Measurements from ENCODE around the gene METTL5.

Gene METTL5

DNA sequence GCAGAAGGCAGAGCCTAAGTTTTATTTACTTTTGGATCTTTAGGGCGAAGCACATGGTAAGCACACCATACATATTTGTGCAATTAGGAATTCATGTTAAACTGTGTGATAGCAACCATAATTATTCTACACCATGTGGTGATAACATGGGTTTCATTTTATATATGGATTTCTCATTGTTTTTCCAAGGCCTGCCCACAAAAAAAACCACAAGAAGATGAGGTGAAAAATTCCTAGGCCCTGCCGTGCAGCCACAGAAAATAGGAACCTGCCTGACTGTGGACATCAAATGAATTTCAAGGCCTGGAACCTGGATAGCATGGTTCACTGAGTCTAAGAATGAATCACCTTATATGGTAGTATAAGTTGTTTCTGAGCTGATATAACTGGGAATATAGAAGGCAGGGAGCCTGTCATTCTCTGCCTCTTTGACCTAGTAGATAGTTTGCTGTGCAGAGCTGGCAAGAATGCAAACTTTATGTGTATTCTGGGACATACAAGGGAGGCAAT lies 48.4 kb downstream of the METTL5 start:
- Histone ChIP-seq H2AFZ (ENCODE audit: low read depth, low read length) (no peak overlapping the region), H3K4me2 (ENCODE audit: insufficient read depth, low read length) (no peak overlapping the region), H3K9me3 (ENCODE audit: insufficient read depth, low read length, severe bottlenecking) (no peaks in the 10 kb centered on the region), H3K27me3 (ENCODE audit: insufficient read depth, low read length, poor library complexity) (no peaks in the 10 kb centered on the region), H4K20me1 (ENCODE audit: insufficient read depth, low read length) (no peaks in the 10 kb centered on the region), H3K9ac (ENCODE audit: low read depth, low read length) (no peak overlapping the region), H3K36me3 (ENCODE audit: insufficient read depth, low read length) (no peaks in the 10 kb centered on the region), H3K4me1 (ENCODE audit: insufficient read depth, low read length) (no peaks in the 10 kb centered on the region), H3K79me2 (ENCODE audit: insufficient read depth, low read length) (no peaks in the 10 kb centered on the region), H3K4me3 (ENCODE audit: low read depth in 1 of 2, low read length in 2 of 2) (no peak overlapping the region), H3K27ac (ENCODE audit: low read length) (no peak overlapping the region)
- ATAC-seq (ENCODE audit: insufficient read depth, low read depth), result no peak
- TF ChIP-seq CTCF (IDR thresholded peaks at IDR 0.05; ENCODE audit: borderline replicate concordance, extremely low read depth, low read length, poor library complexity, severe bottlenecking) (no peak), EZH2 (IDR thresholded peaks at IDR 0.05; ENCODE audit: borderline replicate concordance, low read depth, low read length, severe bottlenecking) (no peak)
- no peak for DNase-seq

- no peak overlapping the region for H3K4me2 ChIP-seq (ENCODE audit: insufficient read depth, low read length)
- no peaks in the 10 kb centered on the region for H3K27me3 ChIP-seq (ENCODE audit: insufficient read depth, low read length, poor library complexity)
- H4K20me1 ChIP-seq (ENCODE audit: insufficient read depth, low read length), result no peaks in the 10 kb centered on the region
- H3K36me3 ChIP-seq (ENCODE audit: insufficient read depth, low read length), result no peaks in the 10 kb centered on the region
- H3K4me1 ChIP-seq (ENCODE audit: insufficient read depth, low read length), result no peaks in the 10 kb centered on the region
- TF ChIP-seq CTCF (IDR thresholded peaks at IDR 0.05; ENCODE audit: borderline replicate concordance, extremely low read depth, low read length, poor library complexity, severe bottlenecking) (no peak), EZH2 (IDR thresholded peaks at IDR 0.05; ENCODE audit: borderline replicate concordance, low read depth, low read length, severe bottlenecking) (no peak)
- no peak for ATAC-seq (ENCODE audit: insufficient read depth, low read depth)
- H2AFZ ChIP-seq (ENCODE audit: low read depth, low read length), result no peak overlapping the region
- DNase-seq, result no peak
- H3K4me3 ChIP-seq (ENCODE audit: low read depth in 1 of 2, low read length in 2 of 2), result no peak overlapping the region
- no peaks in the 10 kb centered on the region for H3K79me2 ChIP-seq (ENCODE audit: insufficient read depth, low read length)
- H3K9me3 ChIP-seq (ENCODE audit: insufficient read depth, low read length, severe bottlenecking), result no peaks in the 10 kb centered on the region
- H3K27ac ChIP-seq (ENCODE audit: low read length), result no peak overlapping the region
- no peak overlapping the region for H3K9ac ChIP-seq (ENCODE audit: low read depth, low read length)
These were observed 48.9 kb downstream of the METTL5 start for GRCh38 chr2:169775765-169776164.

DNA sequence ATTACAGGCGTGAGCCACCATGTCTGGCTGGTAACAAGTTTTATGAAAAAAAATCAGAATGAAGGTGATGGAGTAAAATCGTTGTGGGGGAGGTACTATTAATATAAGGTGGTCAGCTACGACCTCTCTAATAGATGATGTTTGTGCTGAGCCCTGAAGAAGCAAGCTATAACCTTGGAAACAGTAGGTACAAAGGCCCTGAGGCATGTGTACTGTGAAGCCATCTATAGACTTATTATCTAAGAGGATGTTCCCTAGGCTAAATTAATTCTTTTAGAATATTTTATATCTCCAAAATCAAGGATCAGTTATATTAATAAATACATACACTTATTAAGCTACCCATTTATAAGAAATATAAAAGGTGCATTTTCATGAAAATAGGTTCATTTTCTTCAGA lies 49.4 kb downstream of the METTL5 start:
- no peak overlapping the region for H3K4me2 ChIP-seq (ENCODE audit: insufficient read depth, low read length)
- no peaks in the 10 kb centered on the region for H3K27me3 ChIP-seq (ENCODE audit: insufficient read depth, low read length, poor library complexity)
- TF ChIP-seq EZH2 (IDR thresholded peaks at IDR 0.05; ENCODE audit: borderline replicate concordance, low read depth, low read length, severe bottlenecking) (no peak), CTCF (IDR thresholded peaks at IDR 0.05; ENCODE audit: borderline replicate concordance, extremely low read depth, low read length, poor library complexity, severe bottlenecking) (no peak)
- no peak for ATAC-seq (ENCODE audit: insufficient read depth, low read depth)
- no peaks in the 10 kb centered on the region for H3K9me3 ChIP-seq (ENCODE audit: insufficient read depth, low read length, severe bottlenecking)
- H3K79me2 ChIP-seq (ENCODE audit: insufficient read depth, low read length), result no peaks in the 10 kb centered on the region
- no peaks in the 10 kb centered on the region for H3K4me1 ChIP-seq (ENCODE audit: insufficient read depth, low read length)
- H2AFZ ChIP-seq (ENCODE audit: low read depth, low read length), result no peak overlapping the region
- no peaks in the 10 kb centered on the region for H4K20me1 ChIP-seq (ENCODE audit: insufficient read depth, low read length)
- no peak overlapping the region for H3K9ac ChIP-seq (ENCODE audit: low read depth, low read length)
- H3K4me3 ChIP-seq (ENCODE audit: low read depth in 1 of 2, low read length in 2 of 2), result no peak overlapping the region
- no peaks in the 10 kb centered on the region for H3K36me3 ChIP-seq (ENCODE audit: insufficient read depth, low read length)
- no peak overlapping the region for H3K27ac ChIP-seq (ENCODE audit: low read length)
- DNase-seq, result no peak

DNA sequence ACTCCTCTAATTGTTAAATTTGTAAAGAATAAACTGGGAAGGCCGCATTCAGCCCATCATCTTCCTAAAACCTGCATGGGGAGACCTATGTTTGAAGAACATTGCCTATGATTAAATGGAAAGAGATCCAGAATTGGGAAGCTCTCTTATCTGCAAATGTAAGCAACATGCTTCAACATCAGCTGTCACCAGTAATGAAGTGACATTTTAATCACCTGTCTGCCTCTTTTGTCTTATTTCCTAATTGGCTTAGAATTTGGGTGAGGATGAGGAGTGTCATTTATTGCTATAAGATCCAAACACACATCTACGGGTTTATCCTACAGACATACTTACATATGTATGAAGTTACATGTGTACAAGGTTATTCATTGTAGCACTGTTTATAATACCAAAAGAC lies 52.1 kb downstream of the METTL5 start:
- Histone ChIP-seq H3K9me3 (ENCODE audit: insufficient read depth, low read length, severe bottlenecking) (no peaks in the 10 kb centered on the region), H3K27me3 (ENCODE audit: insufficient read depth, low read length, poor library complexity) (no peaks in the 10 kb centered on the region), H2AFZ (ENCODE audit: low read depth, low read length) (no peak overlapping the region), H3K27ac (ENCODE audit: low read length) (no peak overlapping the region), H4K20me1 (ENCODE audit: insufficient read depth, low read length) (no peaks in the 10 kb centered on the region; the same call in 1 of the 2 replicates), H3K4me3 (ENCODE audit: low read depth in 1 of 2, low read length in 2 of 2) (no peak overlapping the region), H3K4me1 (ENCODE audit: insufficient read depth, low read length) (no peaks in the 10 kb centered on the region), H3K36me3 (ENCODE audit: insufficient read depth, low read length) (peaks cover 7% of the 10 kb centered on the region; the same call in 1 of the 2 replicates), H3K79me2 (ENCODE audit: insufficient read depth, low read length) (no peaks in the 10 kb centered on the region), H3K9ac (ENCODE audit: low read depth, low read length) (no peak overlapping the region), H3K4me2 (ENCODE audit: insufficient read depth, low read length) (no peak overlapping the region)
- no peak for DNase-seq
- no peak for TF ChIP-seq EZH2 (IDR thresholded peaks at IDR 0.05; ENCODE audit: borderline replicate concordance, low read depth, low read length, severe bottlenecking)
- TF ChIP-seq CTCF (IDR thresholded peaks at IDR 0.05; ENCODE audit: borderline replicate concordance, extremely low read depth, low read length, poor library complexity, severe bottlenecking), result no peak
- ATAC-seq (ENCODE audit: insufficient read depth, low read depth), result no peak

Measured in DND-41 (cell line).